GM19372 (cell line): ENCODE measurements around the gene FAM161A.
"Not testable (repeated sequence)": the region's sequence is repeated elsewhere in the genome, so short reads cannot be mapped to it uniquely, and the experiment has no call there.

ENCODE experiments used
- ATAC-seq: cut with Tn5 transposase; IDR thresholded peaks from one replicate; pipeline ENCODE4 v1.9.1; 2021; ENCODE audit warnings: mild to moderate bottlenecking, low read depth, moderate library complexity; ENCODE audit not compliant: unreplicated experiment

The FAM161A gene

GRCh38 chr2:61853847-61854563 is at the start of gene FAM161A:
Gene FAM161A (minus strand): TSS chr2:61854060. CDS start chr2:61854041, 19 bp downstream.
- ATAC-seq: peak; percentile 61

DNA sequence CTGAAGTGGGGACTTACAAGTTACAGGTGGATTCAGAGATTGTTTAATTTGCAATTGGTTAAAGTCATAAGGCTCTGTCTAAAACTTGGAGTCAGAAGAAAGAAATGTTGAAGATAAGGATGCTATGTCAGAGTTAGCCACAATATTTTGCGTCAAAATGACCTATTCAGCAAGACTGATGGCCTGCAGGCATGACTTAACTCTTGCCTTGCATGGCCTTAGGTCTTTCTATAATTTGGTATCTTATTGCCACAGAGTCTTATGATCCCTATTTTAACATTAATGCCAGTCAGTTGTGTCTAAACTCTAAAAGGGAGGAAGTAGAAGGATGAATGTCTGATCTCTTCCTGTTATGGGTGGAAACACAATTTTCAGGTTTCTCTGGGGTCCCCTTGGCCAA is 46.4 kb upstream of the FAM161A start:
- no peak for ATAC-seq

DNA sequence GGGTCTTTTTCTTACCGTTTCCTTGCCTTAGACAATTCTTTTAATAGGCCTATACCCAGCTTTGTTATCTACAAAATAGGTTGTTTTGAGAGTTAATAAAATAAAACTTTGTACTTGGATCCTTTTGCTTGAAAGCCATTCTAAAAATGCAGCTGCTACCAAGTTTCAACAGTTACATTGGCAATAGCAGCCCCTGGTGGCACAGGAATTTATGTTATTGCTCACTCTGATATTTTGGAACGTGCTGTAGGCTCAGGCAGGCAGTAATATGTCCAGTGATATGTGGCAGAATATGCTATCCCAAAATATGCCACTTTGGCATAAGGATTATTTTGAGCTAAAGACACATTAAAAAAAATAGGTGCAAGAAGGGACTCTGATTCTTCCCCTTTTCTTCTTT is 45.0 kb upstream of the FAM161A start:
- ATAC-seq: no peak

DNA sequence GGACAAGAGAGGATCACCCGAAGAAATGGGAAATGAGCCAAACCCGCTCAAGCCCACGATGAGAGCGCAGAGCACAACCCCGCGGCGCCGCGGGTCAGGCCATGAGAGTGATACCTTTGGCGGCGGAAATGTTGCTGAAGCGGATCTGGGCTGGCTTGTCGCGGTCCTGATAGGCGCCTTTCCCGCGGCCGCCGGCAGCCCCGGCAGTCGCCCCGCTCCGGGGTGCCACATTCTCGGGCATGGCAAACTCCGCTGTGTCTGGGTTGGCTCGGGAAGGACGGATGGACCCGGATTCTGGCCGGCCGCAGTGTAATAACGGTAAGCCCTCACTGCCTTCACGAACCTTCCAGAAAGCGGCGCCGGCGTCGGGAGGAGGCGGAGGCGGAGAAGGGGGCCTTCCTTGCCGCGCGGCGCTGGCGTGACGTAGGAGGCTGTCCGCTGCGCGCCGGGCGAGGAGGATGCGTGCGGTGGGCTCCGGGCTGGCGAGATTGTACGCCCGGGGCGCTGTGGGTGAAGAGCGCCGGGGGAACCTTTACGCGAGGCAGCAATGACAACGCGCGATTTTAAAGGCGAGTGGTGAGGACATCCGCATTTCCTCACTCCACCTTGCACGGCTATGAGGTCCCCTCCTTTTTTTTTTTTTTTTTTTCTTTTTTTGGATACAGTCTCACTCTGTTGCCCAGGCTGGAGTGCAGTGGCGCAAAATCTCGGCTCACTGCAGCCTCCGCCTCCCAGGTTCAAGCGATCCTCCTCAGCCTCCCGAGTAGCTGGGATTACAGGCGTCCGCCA is 34.6 kb upstream of the FAM161A start, which contains the start of gene CCT4:
Gene CCT4 (minus strand): TSS at position 390 of the 789 bp plus-strand sequence. CDS start 149 bp downstream, at position 241.
- peak; percentile 81 for ATAC-seq

- no peak for ATAC-seq
Measured at GRCh38 chr2:61887717-61888266, 33.9 kb upstream of the FAM161A start.

GRCh38 chr2:61885896-61886603 is 32.2 kb upstream of the FAM161A start:
- no peak for ATAC-seq

DNA sequence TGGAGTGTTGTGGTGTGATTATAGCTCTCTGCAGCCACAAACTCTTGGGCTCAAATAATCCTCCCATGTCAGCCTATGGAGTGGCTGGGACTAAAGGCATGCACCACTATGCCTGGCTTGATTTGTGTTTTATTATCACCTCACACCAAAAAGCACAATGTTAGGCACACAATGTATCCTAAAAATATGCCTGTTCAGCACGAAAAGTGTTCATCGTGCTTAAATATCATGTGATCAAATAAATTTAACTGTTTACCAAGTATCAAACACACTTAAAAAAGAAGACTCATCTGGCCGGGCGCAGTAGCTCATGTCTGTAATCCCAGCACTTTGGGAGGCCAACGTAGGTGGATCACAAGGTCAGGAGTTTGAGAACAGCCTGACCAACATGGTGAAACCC is 29.0 kb upstream of the FAM161A start:
- no peak for ATAC-seq

DNA sequence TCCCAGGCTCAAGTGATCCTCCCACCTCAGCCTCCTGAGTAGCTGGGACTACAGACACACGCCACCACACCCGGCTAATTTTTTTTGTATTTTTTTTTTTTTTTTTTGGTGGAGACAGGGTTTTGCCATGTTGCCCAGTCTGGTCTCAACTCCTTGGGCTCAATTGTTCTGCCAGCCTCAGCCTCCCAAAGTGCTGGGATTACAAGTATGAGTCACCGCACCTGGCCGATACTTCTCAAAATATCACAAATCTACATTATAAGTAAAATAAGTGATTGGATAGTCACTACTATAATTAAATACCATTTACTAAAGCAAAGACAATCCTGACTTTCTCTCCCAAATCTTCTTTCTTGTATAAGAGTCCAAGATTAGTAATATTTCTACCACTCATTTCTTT is 25.5 kb upstream of the FAM161A start:
- ATAC-seq: not testable (repeated sequence)

DNA sequence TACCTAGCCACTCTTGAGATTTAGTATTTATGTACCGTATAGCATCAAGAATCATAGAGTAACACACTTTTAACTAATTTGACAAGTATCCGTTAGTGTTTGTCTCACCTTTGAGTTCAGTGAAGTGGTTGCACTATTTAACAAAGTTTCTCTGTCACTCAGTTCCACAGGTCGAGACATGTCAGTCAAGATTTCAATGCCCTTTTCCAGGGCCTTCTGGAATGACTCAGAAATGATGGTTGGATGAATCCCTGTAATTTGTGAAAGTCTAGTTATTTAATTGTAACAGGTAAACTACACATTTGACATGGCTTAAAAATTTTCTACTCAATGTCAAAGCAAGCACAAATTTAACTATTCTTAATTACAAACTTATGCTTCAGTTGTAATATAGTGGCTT is 24.9 kb upstream of the FAM161A start:
- ATAC-seq: no peak

DNA sequence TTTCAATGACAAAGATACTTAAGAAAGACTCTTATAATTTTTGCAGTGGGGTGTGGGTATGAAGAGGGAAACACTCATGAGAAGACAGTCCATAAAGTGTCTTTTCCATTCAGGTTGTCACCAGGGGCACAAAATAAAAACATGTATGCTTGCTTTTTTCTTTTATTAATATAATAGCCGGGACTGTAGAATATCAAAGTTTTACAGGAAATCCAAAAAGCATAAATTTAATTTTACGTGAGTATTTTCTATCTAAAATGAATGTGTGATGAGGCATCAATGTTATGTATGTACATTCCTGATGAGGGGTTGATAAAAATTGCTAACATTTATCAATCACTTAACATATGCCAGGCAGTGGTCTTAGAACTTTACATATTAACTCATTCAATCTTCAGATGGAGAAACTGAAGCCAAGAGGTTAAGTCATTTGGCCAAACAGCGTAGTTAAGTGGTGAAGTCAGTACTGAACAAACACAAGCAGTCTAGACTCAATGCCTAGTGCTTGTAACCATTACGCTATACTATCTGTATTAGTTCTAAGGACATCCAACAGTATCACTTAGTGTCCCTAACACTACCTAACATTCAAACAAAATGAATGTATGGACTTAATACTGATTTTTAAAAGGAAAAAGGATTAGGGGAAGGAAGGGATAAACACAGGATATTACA is 23.8 kb upstream of the FAM161A start:
- ATAC-seq: no peak

- ATAC-seq: no peak
Measured at GRCh38 chr2:61876400-61876799, 22.5 kb upstream of the FAM161A start.

- not testable (repeated sequence) for ATAC-seq
Measured at GRCh38 chr2:61866482-61867089, 12.7 kb upstream of the FAM161A start.

GRCh38 chr2:61862085-61862484 is 8.2 kb upstream of the FAM161A start:
- no peak for ATAC-seq

DNA sequence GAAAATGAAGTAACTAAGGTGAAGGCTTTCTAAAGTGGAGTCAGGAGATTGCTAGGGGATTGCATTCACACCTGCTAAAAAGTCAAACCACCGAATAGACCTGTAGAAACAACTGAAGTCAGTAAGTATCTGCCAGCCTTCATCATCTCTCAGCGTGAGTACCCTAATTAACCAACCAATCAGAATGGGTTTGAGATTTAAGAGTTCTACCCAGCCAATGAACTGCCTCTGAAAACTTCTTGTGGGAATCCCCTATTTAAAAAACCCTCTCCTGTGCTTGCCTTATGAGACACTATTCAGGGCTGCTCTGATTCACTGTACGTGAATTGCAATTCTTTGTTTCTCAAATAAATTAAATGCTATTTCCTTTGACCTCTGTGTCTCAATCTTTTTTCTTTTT is 3.4 kb upstream of the FAM161A start:
- no peak for ATAC-seq

DNA sequence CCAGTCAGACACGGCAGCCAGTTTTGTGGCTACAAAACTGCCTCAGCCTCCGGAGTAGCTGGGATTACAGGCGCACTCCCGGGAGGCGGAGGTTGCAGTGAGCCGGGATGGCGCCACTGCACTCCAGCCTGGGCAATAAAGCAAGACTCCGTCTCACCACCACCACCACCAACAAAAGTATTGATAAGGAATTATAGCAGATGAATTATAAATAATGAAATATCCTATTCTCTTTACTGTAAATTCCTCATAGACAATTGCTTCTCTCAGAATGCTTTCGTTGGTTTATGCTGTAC is 1.4 kb upstream of the FAM161A start:
- ATAC-seq: no peak

DNA sequence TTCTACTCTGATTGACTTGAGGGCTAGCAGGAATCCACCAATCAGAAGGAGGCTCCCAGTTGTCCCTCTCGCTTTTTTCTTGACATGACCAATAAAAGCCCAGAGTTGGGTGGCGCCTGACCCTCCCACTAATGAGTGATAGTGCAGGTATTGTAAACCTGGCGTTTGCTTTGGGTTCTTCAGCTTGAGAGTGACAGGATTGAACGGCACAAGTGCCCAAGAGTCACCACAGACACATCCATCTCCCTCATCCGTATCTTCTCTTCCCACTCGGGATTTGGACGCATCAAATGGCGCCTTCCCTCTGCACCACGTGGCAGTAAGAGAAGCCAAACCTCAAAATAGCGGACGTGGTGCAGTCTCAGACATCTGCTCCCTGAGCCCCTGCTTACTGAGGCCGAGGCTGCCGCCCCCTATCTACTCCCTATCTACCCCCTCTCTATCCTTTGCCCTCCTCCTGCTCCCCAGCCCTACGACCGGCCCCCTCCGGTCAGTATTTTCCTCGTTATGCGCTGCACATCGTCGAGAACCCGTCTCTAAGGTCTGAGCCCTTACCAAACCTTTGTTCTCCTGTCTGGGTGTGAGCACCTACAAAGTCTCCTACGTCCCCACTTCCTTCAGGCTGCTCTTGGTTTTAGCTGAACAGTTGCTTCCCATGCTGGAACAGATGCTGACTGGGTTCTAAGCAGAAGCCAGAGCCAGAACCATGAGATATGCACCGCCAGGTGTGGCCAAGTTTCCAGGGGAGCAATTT is 881 bp upstream of the FAM161A start:
- peak; percentile 85 for ATAC-seq

GRCh38 chr2:61853086-61853846 is 594 bp downstream of the FAM161A start:
- ATAC-seq: peak; percentile 52

- not testable (repeated sequence) for ATAC-seq
Measured at GRCh38 chr2:61851270-61851669, 2.6 kb downstream of the FAM161A start.

GRCh38 chr2:61845320-61845719 is 8.5 kb downstream of the FAM161A start:
- no peak for ATAC-seq
